ENCODE results near the gene CAP2.

DNA sequence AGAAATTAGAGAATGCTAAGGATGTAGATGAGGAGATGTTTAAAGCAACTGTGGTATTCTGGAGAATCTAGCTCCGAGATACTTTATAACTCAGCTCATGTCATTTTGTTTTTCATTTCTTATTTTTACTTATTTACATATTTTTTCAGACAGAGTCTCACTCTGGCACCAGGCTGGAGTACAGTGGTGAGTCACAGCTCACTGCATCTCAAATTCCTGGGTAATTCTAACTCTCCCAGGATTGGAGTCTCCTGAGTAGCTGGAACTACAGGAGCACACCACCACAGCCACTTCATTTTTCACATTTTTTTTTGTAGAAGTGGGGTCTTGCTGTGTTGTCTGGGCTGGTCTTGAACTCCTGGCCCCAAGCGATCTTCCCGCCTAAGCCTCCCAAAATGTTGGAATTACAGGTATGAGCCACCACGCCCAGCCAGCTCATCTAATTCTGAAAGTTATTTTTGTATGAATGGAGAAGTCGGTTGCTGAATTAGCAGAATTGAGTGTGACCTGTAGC, 112.4 kb downstream of the CAP2 start:
- TF ChIP-seq POLR2AphosphoS5 (IDR thresholded peaks at IDR 0.05; ENCODE audit: borderline replicate concordance, low read depth, low read length) (no peak), EZH2 (IDR thresholded peaks at IDR 0.05) (no peak), FOXP2 (optimal IDR thresholded peaks at IDR 0.05; ENCODE audit: control extremely low read depth, extremely low read length, insufficient read depth) (no peak)

Measured in SK-N-MC (cell line).